GM18873 (cell line): ENCODE data around the gene JAG2.

Source experiments
- ATAC-seq: cut with Tn5 transposase; IDR thresholded peaks from one replicate; pipeline ENCODE4 v1.9.1; 2021; ENCODE audit warnings: mild to moderate bottlenecking, moderate library complexity, moderate number of reproducible peaks; ENCODE audit not compliant: unreplicated experiment, low FRiP score

The JAG2 gene

DNA sequence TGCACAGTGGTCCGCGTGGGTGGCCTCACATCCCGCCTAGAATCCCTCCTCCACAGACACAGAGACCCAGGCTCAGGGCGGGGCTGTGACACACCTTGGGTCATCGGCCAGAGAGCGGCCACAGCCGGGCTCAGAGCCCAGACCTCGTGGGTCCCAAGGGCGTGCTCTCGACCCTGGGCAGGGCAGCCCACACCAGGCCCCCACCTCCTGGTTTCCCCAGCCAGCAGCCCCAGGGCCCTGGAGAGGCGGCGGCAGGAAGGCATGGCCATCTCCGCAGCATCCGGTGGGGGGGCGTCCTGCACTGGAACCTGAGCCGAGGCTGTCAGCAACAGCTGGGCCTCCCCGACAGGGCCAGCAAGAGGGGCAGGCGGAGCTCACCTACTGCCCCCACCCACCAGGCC is 15.2 kb downstream of the JAG2 start:
- ATAC-seq, result no peak

- no peak for ATAC-seq
Measured at GRCh38 chr14:105152794-105153241, 15.8 kb downstream of the JAG2 start.

DNA sequence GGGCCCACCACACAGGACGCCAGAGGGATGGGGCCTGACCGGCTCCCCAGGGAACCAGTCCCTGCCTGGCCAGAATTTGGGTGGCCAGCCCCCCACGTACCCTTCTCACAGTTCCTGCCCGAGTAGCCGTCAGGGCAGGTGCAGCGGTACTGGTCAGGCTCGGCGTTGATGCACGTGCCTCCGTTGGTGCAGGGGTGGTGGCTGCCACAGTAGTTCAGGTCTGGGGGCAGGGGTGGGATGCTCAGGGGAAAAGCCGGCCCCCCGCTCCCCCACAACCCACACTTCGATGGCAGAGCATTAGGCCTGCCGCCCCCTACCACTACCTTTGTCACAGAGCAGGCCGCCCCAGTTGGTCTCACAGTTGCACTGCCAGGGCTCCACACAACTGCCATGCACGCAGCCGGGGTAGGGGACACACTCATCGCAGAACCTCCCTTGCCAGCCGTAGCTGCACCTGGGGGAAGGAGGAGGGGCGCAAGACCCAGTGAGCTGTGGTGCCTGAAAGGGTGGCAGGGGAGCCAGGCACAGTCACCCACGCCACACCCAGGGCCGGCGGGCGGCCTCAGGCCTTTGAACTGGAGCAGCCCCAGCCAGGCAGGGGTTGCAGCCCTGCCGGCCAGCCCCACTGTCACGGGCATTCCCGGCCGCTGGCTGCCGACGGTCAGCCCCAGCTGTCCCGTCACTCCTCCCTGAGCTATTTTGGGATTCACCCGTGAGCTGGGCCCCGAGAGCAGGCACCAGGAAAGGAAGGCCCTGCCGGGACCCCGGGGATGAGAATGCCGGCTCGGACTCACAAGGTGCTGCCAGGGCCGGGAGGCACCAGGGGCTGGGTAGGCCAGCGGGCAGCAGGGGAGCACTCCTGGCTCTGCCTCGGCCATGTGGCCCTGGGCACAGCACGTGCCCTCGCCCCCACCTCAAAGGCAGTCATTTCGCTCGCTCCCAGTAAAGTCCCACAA is 16.5 kb downstream of the JAG2 start:
- ATAC-seq, result no peak

GRCh38 chr14:105151084-105151837 is 17.3 kb downstream of the JAG2 start:
- no peak for ATAC-seq

DNA sequence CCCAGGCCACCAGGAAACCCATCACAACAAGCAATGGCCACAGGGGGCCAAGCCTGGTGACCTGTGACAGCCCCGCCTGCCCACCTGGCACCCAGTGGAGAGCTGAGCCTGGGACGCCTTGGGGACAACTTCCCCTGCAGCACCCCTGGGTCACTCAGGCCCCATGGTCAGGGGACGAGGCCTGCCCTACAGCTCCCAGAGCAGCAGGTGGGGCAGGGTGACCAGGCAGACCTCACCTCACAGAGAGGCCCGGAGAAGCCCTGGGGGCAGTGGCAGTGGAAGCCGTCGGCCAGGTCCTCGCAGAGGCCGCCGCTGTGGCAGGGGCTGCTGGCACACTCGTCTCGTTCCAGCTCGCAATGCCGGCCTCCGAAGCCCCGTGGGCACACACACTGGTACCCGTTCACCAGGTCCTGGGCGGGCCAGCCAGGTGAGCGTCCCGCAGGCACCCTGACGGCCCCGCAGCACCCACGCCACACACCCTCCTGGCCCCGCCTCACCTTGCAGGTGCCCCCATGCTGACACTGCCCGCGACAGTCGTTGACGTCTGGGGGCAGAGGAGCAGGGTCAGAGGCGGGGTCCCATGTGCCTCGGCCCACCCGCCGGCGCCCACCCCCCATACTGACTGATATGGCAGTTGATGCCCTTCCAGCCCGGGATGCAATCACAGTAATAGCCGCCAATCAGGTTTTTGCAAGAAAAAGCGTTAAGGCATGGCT is 18.1 kb downstream of the JAG2 start:
- no peak for ATAC-seq

- no peak for ATAC-seq
Measured at GRCh38 chr14:105150026-105150367, 18.6 kb downstream of the JAG2 start.

- ATAC-seq, result no peak
Measured at GRCh38 chr14:105149146-105149781, 19.3 kb downstream of the JAG2 start.

- ATAC-seq, result no peak
Measured at GRCh38 chr14:105148604-105149145, 19.9 kb downstream of the JAG2 start.

DNA sequence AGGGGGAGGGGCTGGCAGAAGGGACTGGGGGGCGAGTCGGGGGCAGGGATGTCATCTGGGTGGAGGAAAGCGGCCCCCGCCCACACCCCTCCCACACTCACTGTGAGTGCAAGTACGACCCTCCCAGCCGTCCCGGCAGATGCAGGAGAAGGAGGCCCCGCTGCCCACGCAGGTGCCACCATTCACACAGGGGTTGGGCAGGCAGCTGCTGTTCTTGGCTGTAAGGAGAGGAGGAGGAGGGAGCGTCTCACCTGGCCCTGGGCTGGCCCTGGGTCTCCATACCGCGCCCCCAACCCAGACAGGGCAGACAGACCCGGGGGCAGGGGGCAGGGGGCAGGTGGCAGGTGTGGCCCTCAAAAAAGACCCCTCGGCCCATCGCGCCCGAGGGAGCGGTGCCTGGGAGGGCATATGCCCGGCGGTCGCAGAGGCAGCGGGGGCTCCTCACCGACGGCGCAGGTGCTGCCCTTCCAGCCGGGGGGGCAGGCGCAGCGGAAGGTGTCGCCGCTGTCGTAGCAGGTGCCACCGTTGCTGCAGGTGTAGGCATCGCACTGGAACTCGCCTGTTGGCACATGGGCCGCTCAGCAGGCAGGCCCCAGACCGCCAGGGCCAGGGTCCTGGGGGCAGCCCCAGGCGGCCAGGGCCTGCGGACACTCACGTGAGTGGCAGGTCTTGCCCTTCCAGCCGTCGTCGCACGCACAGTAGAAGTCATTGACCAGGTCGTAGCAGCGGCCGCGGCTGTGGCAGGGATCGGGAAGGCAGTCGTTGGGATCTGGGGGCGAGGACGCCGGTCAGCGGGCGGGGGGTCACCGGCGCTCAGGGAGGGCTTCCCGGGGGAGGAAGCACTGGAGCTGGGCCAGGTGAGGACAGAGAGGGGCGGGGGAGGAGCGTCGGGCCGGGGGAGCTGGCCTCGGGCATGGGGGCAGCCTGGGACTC is 20.6 kb downstream of the JAG2 start:
- ATAC-seq, result no peak

GRCh38 chr14:105146976-105147635 is 21.5 kb downstream of the JAG2 start:
- ATAC-seq, result no peak

- ATAC-seq, result no peak
Measured at GRCh38 chr14:105146181-105146975, 22.2 kb downstream of the JAG2 start.

DNA sequence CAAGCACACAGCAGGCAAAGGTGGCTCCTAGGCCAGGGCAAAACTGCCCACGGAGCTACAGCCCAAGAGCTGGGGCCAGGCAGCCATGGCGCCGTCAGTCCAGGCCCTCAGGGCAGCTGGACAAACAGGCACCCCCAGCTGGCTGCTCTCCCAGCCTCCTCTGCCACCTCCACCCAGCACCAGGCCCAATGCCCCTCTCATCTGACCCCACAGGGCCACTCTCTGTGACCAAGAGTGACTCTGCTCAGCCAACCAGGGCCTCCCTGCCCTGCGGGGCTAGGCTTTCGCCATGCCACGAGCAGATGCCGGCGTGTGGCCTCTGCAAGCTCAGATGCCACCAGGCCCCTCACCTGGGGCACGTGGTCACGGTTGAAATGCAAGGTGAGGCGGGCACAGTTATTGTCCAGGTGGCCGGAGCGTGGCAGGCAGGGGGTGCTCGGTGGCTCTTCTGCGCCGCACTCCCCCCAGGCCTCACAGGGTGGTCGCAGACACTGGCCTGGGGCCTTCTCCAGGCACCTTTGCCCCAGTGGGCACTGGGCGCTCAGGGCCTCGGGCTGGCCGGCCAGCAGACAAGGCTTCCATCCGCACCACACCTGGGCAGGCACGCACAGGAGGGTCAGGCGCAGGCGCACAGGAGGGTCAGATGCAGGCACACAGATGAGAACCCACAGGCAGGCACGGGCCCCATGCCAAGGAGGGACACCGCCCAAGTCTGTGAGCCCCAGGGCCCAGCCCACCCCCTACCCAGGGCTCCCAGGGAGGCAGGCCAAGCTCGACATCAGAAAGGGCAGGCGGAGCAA is 23.0 kb downstream of the JAG2 start:
- no peak for ATAC-seq

DNA sequence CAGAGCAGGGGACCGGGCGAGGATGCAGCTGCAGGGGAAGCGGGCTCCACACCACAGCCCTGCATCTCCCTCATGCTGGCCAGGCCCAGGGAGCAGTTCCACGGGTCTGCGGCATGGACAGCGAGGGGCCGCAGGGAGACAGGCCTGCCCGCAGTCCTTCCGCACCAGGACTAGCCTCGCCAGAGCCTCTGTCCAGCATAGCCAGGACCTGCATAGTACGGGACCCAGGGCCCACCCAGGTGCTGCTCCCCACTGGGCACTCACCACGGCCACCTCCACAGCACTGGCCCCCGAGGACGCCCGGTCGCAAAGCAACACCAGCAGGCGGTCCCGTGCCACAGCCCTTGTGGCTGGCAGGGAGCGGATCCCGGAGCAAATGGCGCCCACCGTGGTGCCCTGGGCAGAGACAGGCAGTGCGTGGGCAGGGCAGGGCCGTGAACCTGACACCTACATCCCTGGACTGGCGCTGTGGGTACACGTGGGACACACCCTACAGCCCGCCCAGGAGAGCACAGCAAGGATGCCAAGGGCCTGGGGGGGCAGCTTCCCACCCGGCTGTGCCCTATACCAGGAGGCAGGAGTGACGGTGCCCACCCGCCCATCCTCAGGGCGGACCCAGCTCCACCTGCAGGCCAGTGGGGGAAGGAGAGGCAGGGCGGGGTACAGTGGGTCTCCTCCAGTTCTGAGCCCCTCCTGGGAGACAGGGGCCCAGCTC is 23.8 kb downstream of the JAG2 start:
- no peak for ATAC-seq

- ATAC-seq, result no peak
Measured at GRCh38 chr14:105144026-105144665, 24.4 kb downstream of the JAG2 start.

DNA sequence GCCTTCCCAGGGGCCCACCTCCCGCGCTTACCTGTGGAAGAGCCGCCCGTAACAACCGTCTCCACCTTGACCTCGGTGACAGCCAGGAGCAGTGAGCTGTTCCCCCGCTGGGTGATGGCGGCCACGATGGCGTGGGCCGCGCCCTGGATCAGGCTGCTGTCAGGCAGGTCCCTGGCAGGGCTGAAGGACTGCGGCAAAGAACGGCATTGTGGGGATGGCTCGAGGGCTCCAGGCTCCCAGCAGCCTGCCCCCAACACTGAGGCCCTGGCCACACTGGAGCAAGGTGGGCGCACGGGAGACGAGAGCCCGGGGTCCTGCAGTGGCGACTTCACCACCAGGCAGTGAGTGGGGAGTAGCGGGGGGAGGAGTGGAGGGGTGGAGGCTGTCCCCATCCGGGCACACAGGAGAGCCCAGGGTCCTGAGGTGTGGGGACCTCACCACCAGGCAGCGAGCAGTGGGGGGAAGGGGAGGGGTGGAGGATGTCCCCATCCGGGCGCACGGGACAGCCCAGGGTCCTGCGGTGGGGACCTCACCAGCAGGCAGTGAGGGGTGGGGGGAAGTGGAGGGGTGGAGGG is 25.0 kb downstream of the JAG2 start:
- no peak for ATAC-seq
